ENCODE data around the gene PRKCA.

The PRKCA gene

GRCh38 chr17:66822009-66822408 lies 519.6 kb downstream of the PRKCA start:
- H3K27ac ChIP-seq, result no peak overlapping the region
- TF ChIP-seq CTCF (IDR thresholded peaks at IDR 0.05; ENCODE audit: low read depth, low read length, missing control alignments), result no peak
- in situ Hi-C loops (cut with HindIII; ENCODE audit: low pct_ligation_motif_present, low sequenced_read_pairs), result no loop called here
- no peak overlapping the region for H3K4me3 ChIP-seq (ENCODE audit: low read depth, low read length)
- no peaks in the 10 kb centered on the region for H3K36me3 ChIP-seq (replicated peaks)
- DNase-seq, result no peak
- no peaks in the 10 kb centered on the region for H3K27me3 ChIP-seq (replicated peaks)

- TF ChIP-seq CTCF (IDR thresholded peaks at IDR 0.05; ENCODE audit: low read depth, low read length, missing control alignments), result no peak
- Histone ChIP-seq H3K36me3 (replicated peaks) (no peaks in the 10 kb centered on the region), H3K27ac (no peak overlapping the region), H3K4me3 (ENCODE audit: low read depth, low read length) (no peak overlapping the region), H3K27me3 (replicated peaks) (peaks cover 2% of the 10 kb centered on the region)
- no peak for DNase-seq
- in situ Hi-C loops (cut with HindIII; ENCODE audit: low pct_ligation_motif_present, low sequenced_read_pairs), result no loop called here
Observed at GRCh38 chr17:66826856-66827255, 524.4 kb downstream of the PRKCA start.

- DNase-seq, result peak; percentile 58
Observed at GRCh38 chr17:66829386-66829864, 527.0 kb downstream of the PRKCA start.

GRCh38 chr17:66829883-66830282 lies 527.5 kb downstream of the PRKCA start:
- no peaks in the 10 kb centered on the region for H3K36me3 ChIP-seq (replicated peaks)
- DNase-seq, result no peak
- H3K4me3 ChIP-seq (ENCODE audit: low read depth, low read length), result no peak overlapping the region
- in situ Hi-C loops (cut with HindIII; ENCODE audit: low pct_ligation_motif_present, low sequenced_read_pairs), result no loop called here
- no peak for TF ChIP-seq CTCF (IDR thresholded peaks at IDR 0.05; ENCODE audit: low read depth, low read length, missing control alignments)
- H3K27ac ChIP-seq, result no peak overlapping the region
- peaks cover 11% of the 10 kb centered on the region for H3K27me3 ChIP-seq (replicated peaks)

More at GRCh38 chr17:66829386-66829864, 527.0 kb downstream of the PRKCA start:
- Histone ChIP-seq H3K27me3 (replicated peaks) (peaks cover 8% of the 10 kb centered on the region), H3K4me3 (ENCODE audit: low read depth, low read length) (no peak overlapping the region), H3K36me3 (replicated peaks) (no peaks in the 10 kb centered on the region), H3K27ac (no peak overlapping the region)
- in situ Hi-C loops (cut with HindIII; ENCODE audit: low pct_ligation_motif_present, low sequenced_read_pairs), result no loop called here
- TF ChIP-seq CTCF (IDR thresholded peaks at IDR 0.05; ENCODE audit: low read depth, low read length, missing control alignments), result no peak

GRCh38 chr17:66830451-66830850 lies 528.0 kb downstream of the PRKCA start:
- TF ChIP-seq CTCF (IDR thresholded peaks at IDR 0.05; ENCODE audit: low read depth, low read length, missing control alignments), result no peak
- Histone ChIP-seq H3K27ac (no peak overlapping the region), H3K36me3 (replicated peaks) (no peaks in the 10 kb centered on the region), H3K27me3 (replicated peaks) (peaks cover 15% of the 10 kb centered on the region), H3K4me3 (ENCODE audit: low read depth, low read length) (no peak overlapping the region)
- DNase-seq, result no peak
- in situ Hi-C loops (cut with HindIII; ENCODE audit: low pct_ligation_motif_present, low sequenced_read_pairs), result no loop called here

Data from brain microvascular endothelial cell (primary cell).